NCI-H1417 (cell line): ENCODE measurements around the gene KCNJ8.
"Not testable (repeated sequence)": the region's sequence is repeated elsewhere in the genome, so short reads cannot be mapped to it uniquely, and the experiment has no call there.

Source experiments
- DNase-seq, 3 experiments: peaks; one replicate each; lab custom pipeline; 2025; lab: John Stamatoyannopoulos, UW

The KCNJ8 gene

GRCh38 chr12:21774358-21775132 is at the start of gene KCNJ8:
Gene KCNJ8, minus strand, starts transcription at chr12:21774706. Its CDS starts 1,090 bp downstream, at chr12:21773616.
- DNase-seq = peak; percentile 3 to 72 (median 65)

DNA sequence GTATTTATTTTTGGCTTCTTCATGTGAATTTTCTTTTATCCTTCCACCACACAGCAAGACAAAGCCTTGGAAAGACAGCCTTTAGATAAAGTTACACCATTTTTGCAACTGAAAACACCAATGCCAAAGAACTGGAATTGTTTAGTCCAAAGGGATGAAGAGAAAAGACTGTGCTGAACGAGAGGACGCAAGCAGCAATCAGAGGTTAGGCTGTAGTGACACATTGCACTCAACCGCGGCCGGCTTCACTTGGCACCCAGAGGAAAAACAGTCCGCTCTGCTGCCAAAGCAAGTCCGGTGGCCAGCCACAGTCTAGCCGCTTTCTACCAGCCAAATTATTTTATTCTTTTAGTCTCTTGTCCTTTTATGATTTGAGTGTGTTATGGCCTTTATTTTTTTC is 49.1 kb upstream of the KCNJ8 start:
- DNase-seq = no peak

DNA sequence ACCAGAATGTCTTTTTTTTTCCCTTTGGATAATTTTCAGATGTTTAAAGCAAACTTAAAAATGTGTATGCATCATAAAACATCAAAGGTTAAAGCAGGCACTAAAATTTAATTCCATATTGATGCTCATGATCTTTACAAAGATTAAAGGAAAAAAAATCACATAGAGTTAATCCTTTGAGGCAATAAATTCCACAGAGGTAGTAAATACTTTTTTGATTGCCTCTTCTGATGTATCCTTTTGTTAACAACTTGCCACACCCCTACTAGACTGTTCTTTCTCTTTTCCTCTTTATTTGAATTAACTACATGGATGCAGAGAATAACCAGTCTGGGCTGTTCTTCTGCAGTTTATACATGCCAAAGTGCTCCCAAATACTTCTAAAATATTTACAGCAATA is 45.2 kb upstream of the KCNJ8 start:
- no peak for DNase-seq

GRCh38 chr12:21819236-21819635 is 44.7 kb upstream of the KCNJ8 start:
- no peak for DNase-seq

DNA sequence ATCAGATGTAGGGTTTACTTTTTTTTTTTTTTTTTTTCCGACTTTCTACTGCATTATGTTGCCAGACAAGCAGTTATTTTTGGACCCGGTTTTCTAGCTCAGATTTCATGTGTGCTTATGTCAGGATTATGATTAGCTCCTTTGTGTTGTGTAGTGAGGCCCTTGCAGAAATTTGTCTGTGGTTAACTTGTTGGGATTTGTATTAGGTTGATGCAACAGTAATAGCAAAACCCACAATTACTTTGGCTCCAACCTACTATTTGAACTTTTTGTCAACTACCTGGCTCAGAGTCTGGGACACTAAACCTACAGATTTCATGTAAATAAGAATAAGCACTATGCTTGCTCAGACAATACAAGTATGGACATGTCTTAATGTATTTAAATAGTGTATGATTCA is 44.1 kb upstream of the KCNJ8 start:
- DNase-seq = no peak

GRCh38 chr12:21815306-21816062 is 41.0 kb upstream of the KCNJ8 start:
- peak in 1 of 3 experiments; percentile 14 for DNase-seq

DNA sequence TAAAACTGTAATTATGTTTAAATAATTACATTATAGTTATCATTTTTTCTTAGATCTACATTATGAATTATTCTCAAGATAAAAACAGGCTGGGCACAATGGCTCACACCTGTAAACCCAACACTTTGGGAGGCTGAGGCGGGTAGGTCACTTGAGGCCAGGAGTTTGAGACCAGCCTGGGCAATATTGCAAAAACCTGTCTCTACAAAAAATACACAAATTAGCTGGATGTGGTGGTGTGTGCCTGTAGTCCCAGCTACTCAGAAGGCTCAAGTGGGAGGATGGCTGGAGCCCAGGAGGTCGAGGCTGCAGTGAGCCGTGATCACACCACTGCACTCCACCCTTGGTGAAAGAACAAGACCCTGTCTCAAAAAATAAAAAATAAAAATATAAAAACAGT is 40.3 kb upstream of the KCNJ8 start:
- no peak for DNase-seq

- no peak for DNase-seq
Measured at GRCh38 chr12:21814327-21814726, 39.8 kb upstream of the KCNJ8 start.

DNA sequence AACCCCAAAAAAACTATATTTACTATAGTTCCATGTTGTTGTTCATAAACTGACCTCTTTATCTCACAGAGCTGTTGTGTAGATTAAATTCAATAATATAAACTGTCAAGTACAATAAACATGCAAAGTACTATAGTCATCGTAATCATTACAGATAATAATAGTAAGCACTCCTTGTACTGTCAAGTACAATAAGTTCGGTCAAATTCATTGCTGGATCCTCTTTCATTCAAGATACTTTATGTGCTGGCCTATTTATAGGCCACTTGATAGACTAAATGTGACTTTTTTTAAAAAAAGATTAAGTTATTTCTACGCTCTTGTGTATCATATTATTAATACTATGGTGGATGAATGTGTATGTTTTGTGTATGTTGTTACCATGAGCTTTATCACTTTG is 39.2 kb upstream of the KCNJ8 start:
- no peak for DNase-seq

DNA sequence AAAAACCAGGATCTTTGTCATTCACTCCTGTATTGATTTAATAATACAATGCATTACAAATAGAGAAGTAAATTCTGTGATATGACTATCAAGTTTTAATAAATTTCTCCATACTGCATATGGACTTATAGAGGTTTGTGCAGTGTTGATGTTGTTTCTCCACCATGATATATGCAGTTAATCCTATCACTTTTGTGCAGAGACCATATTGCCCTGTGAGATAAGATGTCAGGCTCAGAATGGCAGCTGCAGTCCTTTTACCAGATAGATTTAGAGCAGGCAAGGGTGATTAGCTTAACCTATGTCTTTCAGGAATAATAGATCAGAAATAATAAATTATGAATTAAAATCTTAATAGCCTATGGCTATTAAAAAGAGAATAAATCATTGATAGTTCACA is 38.6 kb upstream of the KCNJ8 start:
- no peak for DNase-seq

- DNase-seq = not testable (repeated sequence)
Measured at GRCh38 chr12:21812340-21812739, 37.8 kb upstream of the KCNJ8 start.

GRCh38 chr12:21809100-21809499 is 34.6 kb upstream of the KCNJ8 start:
- DNase-seq = peak in 1 of 3 experiments; percentile 49

- no peak for DNase-seq
Measured at GRCh38 chr12:21806255-21806654, 31.7 kb upstream of the KCNJ8 start.

GRCh38 chr12:21801522-21802288 is 27.2 kb upstream of the KCNJ8 start:
- peak in 1 of 3 experiments; percentile 27 for DNase-seq

DNA sequence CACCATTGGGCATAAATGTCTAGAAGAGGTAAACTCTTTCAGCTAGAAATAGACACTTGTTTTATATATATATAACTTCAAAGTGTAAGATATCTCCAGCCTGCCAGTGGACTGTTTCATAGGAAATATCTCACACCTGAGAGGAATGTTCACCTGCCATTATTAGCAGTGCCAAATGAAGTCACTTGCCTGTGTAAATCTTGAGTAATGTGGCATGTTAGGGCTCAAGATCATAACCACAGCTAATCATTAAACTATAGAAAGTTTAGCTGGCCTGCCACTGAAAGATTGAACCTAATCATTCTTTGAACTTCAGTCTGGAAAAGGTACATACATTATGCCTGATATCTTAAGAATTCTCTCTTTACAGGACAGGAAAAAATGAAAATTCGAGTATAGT is 25.5 kb upstream of the KCNJ8 start:
- no peak for DNase-seq

DNA sequence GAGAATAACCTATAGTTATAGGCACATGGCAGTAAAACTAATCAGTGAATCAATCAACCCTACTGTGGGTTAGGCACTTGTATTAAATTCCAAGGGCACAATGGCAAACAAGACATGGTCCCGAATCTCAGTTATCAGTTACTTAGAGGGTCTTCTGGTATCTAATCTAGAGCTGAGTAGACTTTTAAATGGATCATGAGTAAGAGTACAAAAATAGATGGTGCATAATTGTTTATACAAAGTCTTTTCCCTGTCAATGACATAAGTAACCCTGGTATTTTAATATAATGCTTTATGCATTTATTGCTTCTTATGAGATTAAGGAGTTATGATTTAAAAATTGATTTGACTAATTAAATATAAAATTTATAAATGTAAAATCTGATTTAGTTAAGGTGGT is 23.0 kb upstream of the KCNJ8 start:
- no peak for DNase-seq

GRCh38 chr12:21795648-21796328 is 21.3 kb upstream of the KCNJ8 start:
- no peak for DNase-seq

DNA sequence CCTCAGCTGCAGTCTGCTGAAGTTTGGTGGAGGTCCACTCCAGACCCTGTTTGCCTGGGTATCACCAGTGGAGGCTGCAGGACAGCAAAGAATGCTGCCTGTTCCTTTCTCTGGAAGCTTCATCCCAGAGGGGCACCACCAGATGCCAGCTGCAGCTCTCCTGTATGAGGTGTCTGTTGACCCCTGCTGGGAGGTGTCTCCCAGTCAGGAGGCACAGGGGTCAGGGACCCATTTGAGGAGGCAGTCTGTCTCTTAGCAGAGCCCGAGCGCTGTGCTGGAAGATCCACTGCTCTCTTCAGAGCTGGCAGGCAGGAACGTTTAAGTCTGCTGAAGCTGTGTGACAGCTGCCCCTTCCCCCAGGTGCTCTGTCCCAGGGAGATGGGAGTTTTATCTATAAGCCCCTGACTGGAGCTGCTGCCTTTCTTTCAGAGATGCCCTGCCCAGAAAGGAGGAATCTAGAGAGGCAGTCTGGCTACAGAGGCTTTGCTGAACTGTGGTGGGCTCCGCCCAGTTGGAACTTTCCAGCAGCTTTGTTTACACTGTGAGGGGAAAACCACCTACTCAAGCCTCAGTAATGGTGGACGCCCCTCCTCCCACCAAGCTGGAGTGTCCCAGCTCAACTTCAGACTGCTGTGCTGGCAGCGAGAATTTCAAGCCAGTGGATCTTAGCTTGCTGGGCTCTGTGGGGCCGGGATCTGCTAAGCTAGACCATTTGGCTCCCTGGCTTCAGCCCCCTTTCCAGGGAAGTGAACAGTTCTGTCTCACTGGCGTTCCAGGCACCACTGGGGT is 20.5 kb upstream of the KCNJ8 start:
- not testable (repeated sequence) for DNase-seq

DNA sequence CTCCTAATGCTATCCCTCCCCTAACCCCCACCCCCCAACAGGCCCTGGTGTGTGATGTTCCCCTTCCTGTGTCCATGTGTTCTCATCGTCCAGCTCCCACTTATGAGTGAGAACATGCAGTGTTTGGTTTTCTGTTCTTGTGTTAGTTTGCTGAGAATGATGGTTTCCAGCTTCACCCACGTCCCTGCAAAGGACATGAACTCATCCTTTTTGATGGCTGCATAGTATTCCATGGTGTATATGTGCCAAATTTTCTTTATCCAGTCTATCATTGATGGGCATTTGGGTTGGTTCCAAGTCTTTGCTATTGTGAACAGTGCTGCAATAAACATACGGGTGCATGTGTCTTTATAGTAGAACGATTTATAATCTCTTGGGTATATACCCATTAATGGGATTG is 15.2 kb upstream of the KCNJ8 start:
- DNase-seq = not testable (repeated sequence)

DNA sequence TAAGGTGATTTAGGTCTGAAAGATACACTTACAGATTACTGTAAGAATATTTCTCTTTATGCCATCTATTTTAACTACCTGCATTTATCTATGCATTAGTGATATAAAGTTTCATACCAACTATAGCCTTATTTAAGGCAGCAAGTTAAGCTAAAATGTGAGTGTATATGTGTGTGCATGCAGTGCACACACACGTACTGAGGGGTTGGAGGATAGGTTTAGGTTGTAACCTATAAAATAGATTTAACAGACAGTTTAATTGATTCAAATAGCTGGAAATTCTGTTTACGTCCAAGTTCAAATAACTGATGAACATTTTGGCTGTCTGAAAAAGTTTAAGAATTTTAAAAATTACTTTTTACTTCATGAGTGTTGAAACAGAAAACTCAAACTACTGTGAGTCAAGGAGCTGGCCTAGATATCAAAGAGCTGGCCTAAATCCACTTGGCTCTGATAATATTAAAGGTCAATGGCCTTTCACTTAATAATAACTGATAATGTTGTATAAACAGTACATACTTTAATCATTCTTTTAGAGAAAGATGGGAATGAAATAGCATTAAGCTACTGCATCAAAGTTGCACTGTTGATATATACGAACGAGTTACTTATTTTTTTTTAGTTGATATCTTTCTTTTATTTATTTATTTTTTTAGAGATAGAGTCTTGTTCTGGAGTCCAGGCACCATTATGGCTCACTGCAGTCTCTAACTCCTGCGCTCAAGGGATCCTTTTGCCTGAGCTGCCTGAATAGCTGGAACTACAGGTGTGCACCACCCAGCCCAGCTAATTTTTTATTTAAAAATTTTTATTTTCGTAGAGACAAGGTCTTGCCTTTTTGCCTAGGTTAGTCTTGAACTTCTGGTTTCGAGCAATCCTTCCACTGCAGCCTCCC is 13.8 kb upstream of the KCNJ8 start:
- no peak for DNase-seq
